GM21737 (cell line): ENCODE data around the gene DRC7.
"Not testable (repeated sequence)": the region's sequence is repeated elsewhere in the genome, so short reads cannot be mapped to it uniquely, and the experiment has no call there.

ENCODE experiments used
- ATAC-seq: cut with Tn5 transposase; IDR thresholded peaks from one replicate; pipeline ENCODE4 v1.9.1; 2021; ENCODE audit warnings: mild to moderate bottlenecking, moderate library complexity; ENCODE audit not compliant: unreplicated experiment

DRC7 gene

DNA sequence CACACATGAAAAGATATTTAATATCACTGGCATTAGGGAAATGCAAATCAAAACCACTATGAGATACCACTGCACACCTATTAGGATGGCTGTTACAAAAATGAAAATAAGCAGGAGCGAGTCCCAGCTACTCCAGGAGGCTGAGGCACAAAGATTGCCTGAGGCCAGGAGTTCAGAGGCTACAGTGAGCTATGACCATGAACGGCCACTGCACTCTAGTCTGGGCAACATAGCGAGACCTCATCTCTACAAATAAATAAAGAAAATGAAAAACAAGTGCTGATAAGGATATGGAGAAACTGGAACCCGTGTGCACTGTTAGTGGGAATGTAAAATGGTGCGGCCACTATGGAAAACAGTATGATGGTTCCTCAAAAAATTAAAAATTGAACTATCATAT lies 84.1 kb downstream of the DRC7 start:
- ATAC-seq = no peak

DNA sequence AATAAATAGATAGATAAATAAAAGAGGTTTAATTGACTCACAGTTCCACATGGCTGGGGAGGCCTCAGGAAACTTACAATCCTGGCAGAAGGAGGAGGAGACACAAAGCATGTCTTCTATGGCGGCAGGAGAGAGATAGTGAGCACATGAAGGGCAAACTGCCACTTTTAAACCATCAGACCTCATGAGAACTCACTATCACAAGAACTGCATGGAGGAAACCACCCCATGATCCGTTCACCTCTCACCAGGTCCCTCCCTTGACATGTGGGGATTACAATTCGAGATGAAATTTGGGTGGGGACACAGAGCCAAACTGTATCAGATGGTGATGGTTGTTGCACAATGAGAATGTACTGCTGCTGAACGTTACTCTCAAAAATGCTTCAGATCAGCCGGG lies 85.2 kb downstream of the DRC7 start:
- ATAC-seq = not testable (repeated sequence)

DNA sequence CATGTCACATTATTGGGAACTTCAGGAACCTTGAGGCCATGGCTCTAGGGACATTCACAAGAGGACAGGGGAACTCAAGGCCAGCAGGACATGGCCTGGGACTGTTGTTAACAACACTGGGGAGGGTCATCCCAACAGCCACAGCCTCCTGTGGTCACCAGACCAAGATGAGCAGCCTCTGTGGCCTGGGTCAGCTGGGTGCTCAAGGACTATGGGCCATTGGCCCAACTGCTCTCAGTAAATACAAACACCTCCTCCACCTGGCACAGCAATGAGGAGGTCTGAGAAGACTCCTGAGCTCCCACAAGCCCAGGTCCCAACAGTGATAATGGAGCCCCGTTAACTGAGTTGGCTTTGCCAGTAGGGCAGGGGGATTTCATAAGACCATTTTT lies 86.7 kb downstream of the DRC7 start:
- ATAC-seq = no peak
